ENCODE measurements around the gene COPG1.

GRCh38 chr3:129224984-129225393 is 24.4 kb upstream of the COPG1 start:
- TF ChIP-seq CTCF (IDR thresholded peaks at IDR 0.05) = no peak
- no peak for TF ChIP-seq POLR2A (IDR thresholded peaks at IDR 0.05)
